Stimulated activated CD4-positive, alpha-beta T cell treated with anti-CD3 and anti-CD28 coated beads, Interleukin-12 subunit alpha, Interleukin-12 subunit beta, amount 100 ng/mL, for 24 hours (primary cell): ENCODE results near the gene PFN3.
"Not testable (repeated sequence)": the region's sequence is repeated elsewhere in the genome, so short reads cannot be mapped to it uniquely, and the experiment has no call there.

Source experiments
- DNase-seq, 2 experiments: peaks; one replicate each; pipeline ENCODE4 v3.0.0-alpha.2; 2020; ENCODE audit warnings: low read depth in 2 of 2

The PFN3 gene

GRCh38 chr5:177361418-177362291, 38.8 kb downstream of the PFN3 start:
- no peak for DNase-seq

GRCh38 chr5:177360740-177361139, 39.7 kb downstream of the PFN3 start:
- DNase-seq = not testable (repeated sequence)

- DNase-seq = no peak
These were observed 40.6 kb downstream of the PFN3 start for GRCh38 chr5:177359860-177360259.

- DNase-seq = no peak
These were observed 41.0 kb downstream of the PFN3 start for GRCh38 chr5:177359451-177359851.

GRCh38 chr5:177358370-177358819, 42.1 kb downstream of the PFN3 start:
- DNase-seq = no peak

- DNase-seq = peak; percentile 33 to 49
These were observed 42.8 kb downstream of the PFN3 start, which contains the start of gene RGS14 for GRCh38 chr5:177357459-177358351. TSS of gene RGS14 (plus strand) at chr5:177357924. CDS start at chr5:177358025, 101 bp downstream.

GRCh38 chr5:177357146-177357458, 43.4 kb downstream of the PFN3 start:
- no peak for DNase-seq

- no peak for DNase-seq
These were observed 43.7 kb downstream of the PFN3 start for GRCh38 chr5:177356746-177357145.

GRCh38 chr5:177355868-177356168, 44.6 kb downstream of the PFN3 start:
- DNase-seq = no peak

- no peak for DNase-seq
These were observed 45.1 kb downstream of the PFN3 start for GRCh38 chr5:177355162-177355867.

GRCh38 chr5:177354711-177355110, 45.8 kb downstream of the PFN3 start:
- no peak for DNase-seq

GRCh38 chr5:177354256-177354655, 46.2 kb downstream of the PFN3 start:
- DNase-seq = no peak

GRCh38 chr5:177353093-177353492, 47.4 kb downstream of the PFN3 start:
- no peak for DNase-seq

- peak; percentile 85 to 86 for DNase-seq
These were observed 48.8 kb downstream of the PFN3 start, which contains the start of gene LMAN2 for GRCh38 chr5:177351392-177352329. TSS of gene LMAN2 (minus strand) at chr5:177351668. CDS start at chr5:177351647, 21 bp downstream.

- DNase-seq = no peak
These were observed 49.6 kb downstream of the PFN3 start for GRCh38 chr5:177350776-177351391.
